Stimulated activated CD4-positive, alpha-beta T cell treated with anti-CD3 and anti-CD28 coated beads, Interleukin-4, amount 100 ng/mL, for 4 hours (primary cell): ENCODE results near the gene DENND4C.
"Not testable (repeated sequence)": the region's sequence is repeated elsewhere in the genome, so short reads cannot be mapped to it uniquely, and the experiment has no call there.

Source experiments
- DNase-seq, 2 experiments: peaks; one replicate each; pipeline ENCODE4 v3.0.0-alpha.2; 2020

Gene DENND4C

DNA sequence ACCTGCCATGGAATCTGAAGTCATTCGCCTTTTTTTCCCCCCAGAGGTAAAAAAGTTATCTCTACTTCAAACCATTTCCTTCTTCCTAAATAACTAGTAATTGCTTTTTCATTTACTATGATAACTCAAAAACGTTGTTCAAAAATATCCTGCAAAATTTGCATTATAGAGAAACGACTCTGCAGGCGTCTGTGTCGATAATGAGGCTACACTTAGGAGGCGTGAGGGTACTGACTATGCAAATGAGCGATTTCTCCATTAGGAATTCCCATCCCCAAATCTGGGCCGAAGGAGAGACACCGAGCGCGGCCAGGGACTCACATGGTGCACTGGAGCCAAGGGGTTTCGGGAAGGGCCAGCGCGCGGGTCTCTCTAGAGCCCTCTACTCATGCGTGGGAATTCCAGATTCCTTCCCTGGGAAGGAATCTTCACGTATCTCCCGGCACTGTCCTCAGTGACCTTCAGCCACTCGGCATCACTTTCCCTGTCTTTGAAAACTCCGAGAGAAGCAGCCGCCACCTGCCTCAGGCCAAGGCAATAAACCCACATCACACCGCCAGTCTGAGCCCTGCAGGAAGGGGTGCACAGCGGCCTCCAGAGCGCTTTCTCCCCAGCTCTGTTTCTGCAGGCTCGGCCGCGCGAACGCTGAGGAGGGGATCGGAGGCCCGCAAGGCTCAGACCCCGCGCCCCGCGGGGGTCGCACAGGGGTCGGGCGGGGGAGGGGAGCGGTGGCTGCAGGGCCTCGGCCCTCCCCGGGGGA is 718 bp upstream of the DENND4C start:
- no peak for DNase-seq

- no peak for DNase-seq
These were observed 822 bp downstream of the DENND4C start for GRCh38 chr9:19231126-19231903.

DNA sequence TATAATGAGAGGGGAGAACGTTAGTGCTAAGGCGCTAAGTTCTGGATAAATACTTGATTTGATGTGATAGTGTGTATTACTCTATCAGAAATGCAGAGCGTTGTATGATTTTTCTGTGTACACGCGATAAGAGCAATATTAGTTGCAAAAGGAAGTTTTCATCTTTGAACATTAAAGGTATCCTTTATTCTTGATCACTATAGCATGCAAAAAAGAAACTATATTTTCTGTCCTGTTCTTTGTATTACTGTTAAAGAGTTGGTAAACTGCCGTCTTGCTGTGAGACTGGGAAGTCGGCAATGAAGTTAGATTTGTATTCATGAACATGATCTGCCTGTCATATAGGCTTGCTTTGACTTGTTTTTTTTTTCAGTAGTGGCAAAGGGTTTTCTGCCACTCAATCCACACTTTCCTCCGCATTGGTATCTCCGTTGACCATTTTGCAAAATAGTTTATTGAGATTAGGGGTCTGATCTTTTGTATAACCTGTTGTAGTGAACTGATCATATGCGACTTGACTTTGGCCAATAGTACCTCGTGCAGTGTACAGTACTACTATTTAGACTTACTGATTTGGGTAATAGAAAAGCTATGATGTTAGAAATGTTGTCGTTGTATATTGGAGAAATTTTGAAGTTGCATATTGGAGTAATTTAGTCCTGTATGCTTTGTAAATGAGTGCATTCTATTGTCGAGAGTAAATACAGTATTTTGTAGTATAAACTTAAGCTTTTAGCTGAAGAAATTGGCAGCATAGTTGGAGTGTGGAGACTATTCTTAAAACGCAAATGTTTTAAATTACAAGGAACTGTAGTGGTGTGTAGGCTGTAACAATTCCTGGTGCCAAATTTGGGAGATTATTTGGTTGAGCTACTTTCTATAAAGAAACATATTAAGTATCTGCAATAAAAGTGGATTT is 1.7 kb downstream of the DENND4C start:
- DNase-seq, result no peak

DNA sequence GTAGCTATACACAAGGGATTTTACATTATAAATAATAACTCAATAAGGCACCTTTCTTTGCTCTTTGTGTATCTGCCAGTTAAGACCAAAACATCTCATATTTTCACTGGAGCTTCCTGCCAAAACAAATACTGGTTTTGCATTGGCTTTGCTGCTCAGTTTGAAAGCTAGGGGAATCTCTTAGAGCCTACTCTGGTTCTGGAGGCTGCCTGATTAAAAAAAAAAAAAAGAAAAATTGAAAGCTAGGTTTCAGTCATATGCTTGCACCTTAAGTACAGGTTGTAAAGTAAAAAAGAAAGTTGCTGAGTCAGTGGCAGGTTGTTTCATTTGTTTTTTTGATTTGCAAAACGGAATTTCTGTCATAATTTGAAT is 2.3 kb downstream of the DENND4C start:
- DNase-seq, result no peak

DNA sequence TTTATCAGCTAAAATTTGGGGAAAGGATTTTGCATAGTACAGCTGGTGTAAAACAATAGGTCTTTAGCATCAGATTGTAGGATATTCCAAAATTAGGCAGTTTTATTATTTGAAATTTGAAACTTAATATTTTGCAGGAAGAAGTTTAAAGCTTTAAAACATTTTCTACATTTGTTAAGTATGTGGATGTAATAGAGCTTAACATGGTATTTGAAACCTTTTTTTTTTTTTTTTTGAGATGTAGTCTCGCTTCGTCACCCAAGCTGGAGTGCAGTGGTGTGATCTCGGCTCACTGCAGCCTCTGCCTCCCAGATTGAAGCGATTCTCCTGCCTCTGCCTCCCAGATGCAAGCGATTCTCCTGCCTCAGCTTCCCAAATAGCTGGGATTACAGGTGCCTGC is 2.9 kb downstream of the DENND4C start:
- no peak for DNase-seq

DNA sequence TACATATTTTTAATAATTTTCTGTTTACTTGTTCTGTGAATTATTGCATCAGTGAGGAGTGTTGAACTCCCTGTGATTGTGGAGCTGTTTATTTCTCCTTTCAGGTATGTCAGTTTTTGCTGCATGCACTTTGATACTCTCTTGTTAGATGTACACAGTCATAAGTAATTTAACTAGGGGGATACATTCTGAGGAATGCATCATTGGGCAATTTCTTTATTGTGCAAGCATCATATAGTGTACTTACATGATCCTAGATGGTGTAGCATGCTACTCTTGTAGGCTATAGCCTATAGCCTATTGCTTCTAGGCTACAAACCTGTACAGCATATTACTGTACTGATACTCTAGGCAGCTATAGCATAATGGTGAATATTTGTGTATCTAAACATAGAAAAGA is 9.5 kb downstream of the DENND4C start:
- DNase-seq, result no peak

DNA sequence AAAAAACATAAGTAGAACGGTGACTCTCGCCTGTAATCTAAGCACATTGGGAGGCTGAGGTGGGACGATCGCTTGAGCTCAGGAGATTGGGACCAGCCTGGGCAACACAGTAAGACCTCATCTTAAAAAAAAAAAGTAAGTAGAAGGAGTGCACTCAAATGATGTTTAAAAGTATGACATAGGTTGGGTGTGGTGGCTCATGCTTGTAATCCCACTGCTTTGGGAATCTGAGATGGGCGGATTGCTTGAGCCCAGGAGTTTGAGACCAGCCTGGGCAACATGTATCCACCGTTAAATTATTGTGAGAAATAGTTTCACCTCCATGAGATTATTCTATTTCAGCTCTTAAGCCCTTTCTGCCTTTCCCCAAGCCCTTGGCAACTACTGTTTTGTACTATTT is 11.2 kb downstream of the DENND4C start:
- no peak for DNase-seq

DNA sequence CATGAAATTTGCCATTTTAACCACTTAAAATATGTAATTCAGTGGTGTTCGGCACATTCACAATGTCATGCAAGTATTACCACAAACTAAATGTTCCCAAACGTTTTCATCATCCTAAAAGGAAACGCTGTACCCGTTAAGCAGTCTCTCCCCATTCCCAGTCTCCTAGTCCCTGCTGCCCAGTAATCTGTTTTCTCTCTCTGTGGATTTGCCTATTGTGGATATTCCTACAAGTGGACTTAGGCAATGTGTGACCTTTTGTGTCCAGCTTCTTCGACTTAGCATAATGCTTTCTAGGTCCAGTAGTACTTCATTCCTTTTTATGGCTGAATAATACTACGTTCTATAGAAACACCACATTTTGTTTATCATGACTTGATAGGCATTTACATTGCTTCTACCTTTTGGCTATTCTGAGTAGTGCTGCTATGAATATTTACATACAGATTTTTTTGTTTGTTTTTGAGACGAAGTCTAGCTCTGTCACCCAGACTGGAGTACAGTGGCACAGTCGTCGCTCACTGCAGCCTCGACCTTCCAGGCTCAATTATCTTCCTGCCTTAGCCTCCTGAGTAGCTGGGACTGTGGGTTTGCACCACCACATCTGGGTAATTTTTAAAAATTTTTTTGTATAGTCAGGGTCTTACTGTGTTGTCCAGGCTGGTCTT is 13.0 kb downstream of the DENND4C start:
- no peak for DNase-seq

GRCh38 chr9:19246891-19247290 is 16.4 kb downstream of the DENND4C start:
- DNase-seq, result no peak

- no peak for DNase-seq
These were observed 16.9 kb downstream of the DENND4C start for GRCh38 chr9:19247420-19247819.

DNA sequence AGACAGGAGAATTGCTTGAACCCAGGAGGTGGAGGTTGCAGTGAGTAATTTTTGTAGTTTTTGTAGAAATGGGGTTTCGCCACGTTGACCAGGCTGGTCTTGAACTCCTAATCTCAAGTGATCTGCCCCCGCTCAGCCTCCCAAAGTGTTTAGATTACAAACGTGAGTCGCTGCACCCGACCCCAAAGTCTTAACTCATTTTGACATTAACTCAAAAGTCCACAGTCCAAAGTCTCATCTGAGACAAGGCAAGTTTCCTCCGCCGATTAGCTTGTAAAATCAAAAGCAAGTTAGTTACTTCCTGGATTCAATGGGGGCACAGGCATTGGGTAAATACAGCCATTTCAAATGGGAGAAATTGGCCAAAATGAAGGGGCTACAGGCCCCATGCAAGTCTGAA is 19.9 kb downstream of the DENND4C start:
- not testable (repeated sequence) for DNase-seq

DNA sequence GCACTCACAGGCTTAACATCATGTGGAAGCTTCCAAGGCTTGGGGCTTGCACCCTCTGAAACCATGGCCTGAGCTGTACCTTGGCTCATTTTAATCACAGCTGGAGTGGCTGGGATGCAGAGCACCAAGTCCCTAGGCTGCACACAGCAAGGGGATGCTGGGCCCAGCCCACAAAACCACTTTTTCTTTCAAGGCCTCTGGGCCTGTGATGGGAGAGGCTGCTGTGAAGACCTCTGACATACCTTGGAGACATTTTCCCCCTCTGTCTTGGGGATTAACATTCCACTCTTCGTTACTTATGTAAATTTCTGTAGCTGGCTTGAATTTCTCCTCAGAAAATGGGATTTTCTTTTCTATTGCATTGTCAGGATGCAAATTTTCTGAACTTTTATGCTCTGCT is 20.7 kb downstream of the DENND4C start:
- not testable (repeated sequence) for DNase-seq

- DNase-seq, result not testable (repeated sequence)
These were observed 21.1 kb downstream of the DENND4C start for GRCh38 chr9:19251622-19252021.

DNA sequence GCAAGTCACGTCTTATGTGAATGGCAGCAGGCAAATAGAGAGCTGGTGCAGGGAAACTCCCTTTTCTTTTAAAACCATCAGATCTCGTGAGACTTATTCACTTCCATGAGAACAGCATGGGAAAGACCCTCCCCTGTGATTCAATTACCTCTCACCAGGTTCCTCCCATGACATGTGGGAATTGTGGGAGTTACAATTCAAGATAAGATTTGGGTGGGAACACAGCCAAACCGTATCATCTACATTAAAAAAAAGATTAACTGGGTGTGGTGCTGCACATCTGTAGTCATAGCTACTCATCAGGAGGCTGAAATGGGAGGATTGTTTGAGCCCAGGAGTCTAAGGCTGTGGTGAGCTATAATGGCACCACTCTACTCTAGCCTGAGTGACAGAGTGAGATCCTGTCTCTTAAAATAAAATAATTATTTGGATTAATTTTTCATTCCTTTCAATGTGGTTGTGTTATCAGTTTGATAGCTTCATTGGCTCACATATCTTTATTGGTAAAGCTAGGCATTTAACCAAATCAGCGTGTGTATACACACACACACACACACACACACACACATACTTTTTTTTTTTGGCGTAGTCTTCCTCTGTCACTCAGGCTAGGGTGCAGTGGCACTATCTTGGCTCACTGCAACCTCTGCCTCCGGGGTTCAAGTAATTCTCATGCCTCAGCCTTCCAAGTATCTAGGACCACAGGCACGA is 21.8 kb downstream of the DENND4C start:
- DNase-seq, result no peak

- no peak for DNase-seq
These were observed 22.4 kb downstream of the DENND4C start for GRCh38 chr9:19252885-19253219.

- DNase-seq, result no peak
These were observed 24.6 kb downstream of the DENND4C start for GRCh38 chr9:19255112-19255511.

DNA sequence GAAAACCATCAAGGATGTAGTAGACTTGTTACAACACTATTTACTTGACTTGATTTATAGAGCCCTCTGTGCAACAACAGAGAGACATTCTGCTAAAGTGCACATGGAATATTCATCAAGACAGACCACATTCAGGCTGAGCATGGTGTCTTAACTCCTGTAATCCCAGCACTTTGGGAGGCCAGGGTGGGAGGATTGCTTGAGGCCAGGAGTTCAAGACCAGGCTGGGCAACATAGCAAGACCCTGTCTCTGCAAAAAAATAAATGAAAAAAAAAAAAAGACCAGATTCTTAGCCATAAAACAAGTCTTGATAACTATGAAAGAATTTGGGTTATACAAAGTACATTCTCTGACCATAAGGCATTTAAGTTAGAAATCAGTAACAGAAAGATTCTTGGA is 25.3 kb downstream of the DENND4C start:
- no peak for DNase-seq

DNA sequence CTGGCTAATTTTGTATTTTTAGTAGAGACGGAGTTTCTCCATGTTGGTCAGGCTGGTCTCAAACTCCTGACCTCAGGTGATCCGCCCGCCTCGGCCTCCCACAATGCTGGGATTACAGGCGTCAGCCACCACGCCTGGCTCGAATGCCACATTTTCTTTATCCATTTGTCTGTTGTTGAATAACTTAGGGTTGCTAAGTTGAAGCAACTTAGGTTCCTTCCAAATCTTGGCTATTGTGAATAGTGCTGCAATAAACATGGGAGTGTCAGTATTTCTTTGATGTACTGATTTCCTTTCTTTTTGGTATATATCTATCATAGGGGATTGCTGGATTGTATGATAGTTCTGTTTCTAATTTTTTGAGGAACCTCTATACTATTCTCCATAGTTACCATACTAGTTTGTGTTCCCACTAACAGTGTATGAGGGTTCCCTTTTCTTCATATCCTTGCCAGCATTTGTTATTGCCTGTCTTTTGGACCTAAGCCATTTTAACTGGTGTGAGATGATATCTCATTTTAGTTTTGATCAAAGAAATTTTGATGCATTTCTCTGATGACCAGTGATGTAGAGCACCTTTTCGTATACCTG is 29.3 kb downstream of the DENND4C start:
- DNase-seq, result not testable (repeated sequence)

- not testable (repeated sequence) for DNase-seq
These were observed 35.1 kb downstream of the DENND4C start for GRCh38 chr9:19265602-19266001.

DNA sequence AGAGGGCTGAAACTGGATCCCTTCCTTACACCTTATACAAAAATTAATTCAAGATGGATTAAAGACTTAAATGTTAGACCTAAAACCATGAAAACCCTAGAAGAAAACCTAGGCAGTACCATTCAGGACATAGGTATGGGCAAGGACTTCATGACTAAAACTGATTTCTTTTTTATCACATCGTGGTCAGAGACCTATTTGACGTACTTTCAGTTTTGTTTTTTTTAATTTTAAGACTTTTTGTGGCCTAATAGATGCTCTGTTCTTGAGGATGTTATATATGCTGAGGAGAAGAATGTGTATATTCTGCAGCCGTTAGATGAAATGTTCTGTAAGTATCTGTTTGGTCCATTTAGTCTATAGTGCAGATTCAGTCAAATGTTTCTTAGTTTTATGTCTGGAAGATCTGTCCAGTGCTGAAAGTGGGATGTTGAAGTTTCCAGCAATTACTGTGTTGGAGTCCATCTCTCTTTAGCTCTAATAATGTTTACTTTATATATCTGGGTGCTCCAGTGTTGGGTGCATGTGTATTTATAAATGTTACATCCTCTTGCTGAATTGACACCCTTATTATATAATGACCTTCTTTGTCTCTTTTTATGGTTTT is 36.4 kb downstream of the DENND4C start:
- DNase-seq, result not testable (repeated sequence)

- DNase-seq, result no peak
These were observed 39.1 kb downstream of the DENND4C start for GRCh38 chr9:19269582-19269981.
